ENCODE results near the gene ZNF710. TPM values are rescaled to one million over a fixed set of nuclear protein-coding genes. Genes with fewer than 3 reads are reported as not detected.
A peak's percentile ranks its signal among the peaks of the same experiment; 100 is the strongest.
"Not testable (repeated sequence)": the region's sequence is repeated elsewhere in the genome, so short reads cannot be mapped to it uniquely, and the experiment has no call there.

The ZNF710 gene
- total RNA-seq, 1 donor from 2014 or later = 25.2 TPM

GRCh38 chr15:90103701-90104329 is 102.7 kb downstream of the ZNF710 start:
- no peak for TF ChIP-seq CTCF (IDR thresholded peaks at IDR 0.05; ENCODE audit: partially characterized antibody, unreplicated experiment)
- H3K9me3 Mint-ChIP-seq (ENCODE audit: unreplicated experiment) = peaks cover 11% of the 10 kb centered on the region
- H3K27me3 Mint-ChIP-seq (ENCODE audit: unreplicated experiment) = peaks cover 14% of the 10 kb centered on the region
- DNase-seq = no peak
- peaks cover 26% of the 10 kb centered on the region for H3K4me1 Mint-ChIP-seq (ENCODE audit: low read depth, unreplicated experiment)
- no peaks in the 10 kb centered on the region for H3K36me3 Mint-ChIP-seq (ENCODE audit: unreplicated experiment)
- no peak overlapping the region for H3K27ac Mint-ChIP-seq (ENCODE audit: unreplicated experiment)
- peak overlapping the region; percentile 59 for H3K4me3 Mint-ChIP-seq (ENCODE audit: unreplicated experiment)

- DNase-seq = no peak
- peaks cover 21% of the 10 kb centered on the region for H3K4me1 Mint-ChIP-seq (ENCODE audit: low read depth, unreplicated experiment)
- H3K27ac Mint-ChIP-seq (ENCODE audit: unreplicated experiment) = no peak overlapping the region
- H3K27me3 Mint-ChIP-seq (ENCODE audit: unreplicated experiment) = peaks cover 12% of the 10 kb centered on the region
- no peaks in the 10 kb centered on the region for H3K36me3 Mint-ChIP-seq (ENCODE audit: unreplicated experiment)
- no peak overlapping the region for H3K4me3 Mint-ChIP-seq (ENCODE audit: unreplicated experiment)
- TF ChIP-seq CTCF (IDR thresholded peaks at IDR 0.05; ENCODE audit: partially characterized antibody, unreplicated experiment) = no peak
- H3K9me3 Mint-ChIP-seq (ENCODE audit: unreplicated experiment) = peaks cover 10% of the 10 kb centered on the region
These were observed 103.4 kb downstream of the ZNF710 start for GRCh38 chr15:90104551-90104950.

GRCh38 chr15:90105521-90105920 is 104.4 kb downstream of the ZNF710 start:
- H3K4me3 Mint-ChIP-seq (ENCODE audit: unreplicated experiment) = no peak overlapping the region
- H3K27ac Mint-ChIP-seq (ENCODE audit: unreplicated experiment) = no peak overlapping the region
- H3K4me1 Mint-ChIP-seq (ENCODE audit: low read depth, unreplicated experiment) = peaks cover 12% of the 10 kb centered on the region
- peaks cover 8% of the 10 kb centered on the region for H3K27me3 Mint-ChIP-seq (ENCODE audit: unreplicated experiment)
- H3K9me3 Mint-ChIP-seq (ENCODE audit: unreplicated experiment) = peaks cover 8% of the 10 kb centered on the region
- TF ChIP-seq CTCF (IDR thresholded peaks at IDR 0.05; ENCODE audit: partially characterized antibody, unreplicated experiment) = no peak
- no peaks in the 10 kb centered on the region for H3K36me3 Mint-ChIP-seq (ENCODE audit: unreplicated experiment)
- no peak for DNase-seq

- no peak for TF ChIP-seq CTCF (IDR thresholded peaks at IDR 0.05; ENCODE audit: partially characterized antibody, unreplicated experiment)
- no peak overlapping the region for H3K4me3 Mint-ChIP-seq (ENCODE audit: unreplicated experiment)
- no peak for DNase-seq
- peaks cover 6% of the 10 kb centered on the region for H3K4me1 Mint-ChIP-seq (ENCODE audit: low read depth, unreplicated experiment)
- no peaks in the 10 kb centered on the region for H3K36me3 Mint-ChIP-seq (ENCODE audit: unreplicated experiment)
- no peak overlapping the region for H3K27ac Mint-ChIP-seq (ENCODE audit: unreplicated experiment)
- peaks cover 4% of the 10 kb centered on the region for H3K9me3 Mint-ChIP-seq (ENCODE audit: unreplicated experiment)
- H3K27me3 Mint-ChIP-seq (ENCODE audit: unreplicated experiment) = peaks cover 6% of the 10 kb centered on the region
These were observed 105.5 kb downstream of the ZNF710 start for GRCh38 chr15:90106522-90107117.

- not testable (repeated sequence) for H3K4me3 Mint-ChIP-seq (ENCODE audit: unreplicated experiment); H3K27ac Mint-ChIP-seq (ENCODE audit: unreplicated experiment); DNase-seq; H3K36me3 Mint-ChIP-seq (ENCODE audit: unreplicated experiment); H3K4me1 Mint-ChIP-seq (ENCODE audit: low read depth, unreplicated experiment); H3K27me3 Mint-ChIP-seq (ENCODE audit: unreplicated experiment); H3K9me3 Mint-ChIP-seq (ENCODE audit: unreplicated experiment)
These were observed 106.9 kb downstream of the ZNF710 start for GRCh38 chr15:90108038-90108437.

GRCh38 chr15:90109163-90109751 is 108.1 kb downstream of the ZNF710 start:
- not testable (repeated sequence) for H3K36me3 Mint-ChIP-seq (ENCODE audit: unreplicated experiment); H3K4me3 Mint-ChIP-seq (ENCODE audit: unreplicated experiment); H3K27me3 Mint-ChIP-seq (ENCODE audit: unreplicated experiment); DNase-seq; H3K9me3 Mint-ChIP-seq (ENCODE audit: unreplicated experiment); H3K4me1 Mint-ChIP-seq (ENCODE audit: low read depth, unreplicated experiment); H3K27ac Mint-ChIP-seq (ENCODE audit: unreplicated experiment)

Data from glutamatergic neuron (in vitro differentiated cells).